PC-3 (cell line): ENCODE data around the gene ADGRL3.

Experiments
- EZH2 ChIP-seq: fragments of 300-600 bp; sonication (generic); IDR thresholded peaks from one replicate; pipeline ENCODE4 v1.6.1; 2017; ENCODE audit warnings: antibody characterized with exemption, mild to moderate bottlenecking, low read length; ENCODE audit not compliant: unreplicated experiment
- TF ChIP-seq, protein P1 (sequence below): fragments of 300-600 bp; sonication (generic); conservative IDR thresholded peaks from 2 replicates; pipeline ENCODE4 v1.5.1; 2017; ENCODE audit warnings: antibody characterized with exemption, low read depth, mild to moderate bottlenecking, low read length

DNA sequence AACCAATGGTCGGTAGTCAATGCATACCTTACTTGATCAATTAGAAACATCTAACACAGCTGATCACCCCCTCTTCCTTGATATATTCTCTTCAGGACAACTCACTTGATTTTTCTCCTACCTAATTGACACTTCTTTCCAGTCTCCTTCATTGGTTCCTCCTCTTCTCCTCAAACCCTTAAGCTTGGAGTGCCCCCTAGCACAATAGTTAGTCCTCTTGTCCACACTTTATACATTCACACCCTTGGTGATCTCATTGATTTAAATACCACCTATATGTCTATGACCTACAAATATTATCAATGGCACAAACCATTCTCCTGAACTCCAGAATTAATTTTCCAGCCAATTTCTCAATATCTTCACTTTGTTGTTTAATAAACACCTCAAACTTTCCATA lies 724.0 kb downstream of the ADGRL3 start:
- TF ChIP-seq, protein P1, sequence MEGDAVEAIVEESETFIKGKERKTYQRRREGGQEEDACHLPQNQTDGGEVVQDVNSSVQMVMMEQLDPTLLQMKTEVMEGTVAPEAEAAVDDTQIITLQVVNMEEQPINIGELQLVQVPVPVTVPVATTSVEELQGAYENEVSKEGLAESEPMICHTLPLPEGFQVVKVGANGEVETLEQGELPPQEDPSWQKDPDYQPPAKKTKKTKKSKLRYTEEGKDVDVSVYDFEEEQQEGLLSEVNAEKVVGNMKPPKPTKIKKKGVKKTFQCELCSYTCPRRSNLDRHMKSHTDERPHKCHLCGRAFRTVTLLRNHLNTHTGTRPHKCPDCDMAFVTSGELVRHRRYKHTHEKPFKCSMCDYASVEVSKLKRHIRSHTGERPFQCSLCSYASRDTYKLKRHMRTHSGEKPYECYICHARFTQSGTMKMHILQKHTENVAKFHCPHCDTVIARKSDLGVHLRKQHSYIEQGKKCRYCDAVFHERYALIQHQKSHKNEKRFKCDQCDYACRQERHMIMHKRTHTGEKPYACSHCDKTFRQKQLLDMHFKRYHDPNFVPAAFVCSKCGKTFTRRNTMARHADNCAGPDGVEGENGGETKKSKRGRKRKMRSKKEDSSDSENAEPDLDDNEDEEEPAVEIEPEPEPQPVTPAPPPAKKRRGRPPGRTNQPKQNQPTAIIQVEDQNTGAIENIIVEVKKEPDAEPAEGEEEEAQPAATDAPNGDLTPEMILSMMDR = peak; percentile 35; the same call in 1 of the 2 replicates
- no peak for TF ChIP-seq EZH2
